Renal pelvis (tissue), 4 donors: ENCODE results near the gene OR4F6. TPM values are rescaled to one million over a fixed set of nuclear protein-coding genes. Genes with fewer than 3 reads are reported as not detected.

ENCODE experiments used
- DNase-seq: peaks from one replicate; pipeline ENCODE4 v3.0.0-alpha.2; 2013
- polyA plus RNA-seq, 3 donors: library from polyadenylated mRNA; unstranded; fragments of 120-200 nt; gene quantifications; one replicate each; pipeline ENCODE4 v1.2.1, GENCODE V29; 2013; ENCODE audit not compliant: insufficient read length in 3 of 3

The OR4F6 gene
- polyA plus RNA-seq, 3 donors: not detected

DNA sequence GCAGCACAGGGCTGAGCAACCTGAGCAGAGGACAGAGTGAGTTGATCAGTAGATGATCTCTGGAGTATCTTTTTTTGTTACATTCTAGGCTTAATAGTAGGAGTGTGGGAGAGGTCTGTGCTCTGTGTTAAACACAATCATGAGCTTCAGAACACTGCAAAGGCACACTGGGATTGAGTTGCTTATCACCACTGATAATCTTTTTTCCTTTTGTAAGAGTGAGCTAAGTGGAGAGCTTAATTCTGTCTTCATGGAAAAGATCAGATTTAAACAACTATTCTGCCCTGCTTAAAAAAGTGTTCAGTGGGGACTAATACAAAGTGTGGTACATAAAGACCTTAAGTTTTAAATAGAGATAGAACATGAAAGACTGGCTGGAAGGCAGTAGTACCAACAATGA is 1.1 kb downstream of the OR4F6 start:
- no peak for DNase-seq

DNA sequence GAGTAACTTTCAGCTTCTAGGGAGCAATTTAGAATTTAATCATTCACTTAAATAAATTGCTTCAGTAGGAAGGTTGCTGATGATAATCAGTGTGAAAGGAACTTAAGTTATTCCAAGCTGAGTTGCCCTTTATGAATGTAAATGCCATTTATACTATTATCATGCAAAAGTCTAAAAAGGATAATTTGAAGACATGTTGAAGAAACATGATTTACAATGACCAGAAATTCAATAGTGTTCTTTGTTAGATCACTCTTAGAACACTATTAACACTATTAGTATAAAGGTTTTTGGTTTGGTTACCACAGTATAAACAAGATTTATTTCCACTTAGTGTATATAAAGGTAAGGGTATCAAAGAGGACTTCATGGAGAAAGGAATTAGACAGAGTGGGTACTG is 1.6 kb downstream of the OR4F6 start:
- no peak for DNase-seq

DNA sequence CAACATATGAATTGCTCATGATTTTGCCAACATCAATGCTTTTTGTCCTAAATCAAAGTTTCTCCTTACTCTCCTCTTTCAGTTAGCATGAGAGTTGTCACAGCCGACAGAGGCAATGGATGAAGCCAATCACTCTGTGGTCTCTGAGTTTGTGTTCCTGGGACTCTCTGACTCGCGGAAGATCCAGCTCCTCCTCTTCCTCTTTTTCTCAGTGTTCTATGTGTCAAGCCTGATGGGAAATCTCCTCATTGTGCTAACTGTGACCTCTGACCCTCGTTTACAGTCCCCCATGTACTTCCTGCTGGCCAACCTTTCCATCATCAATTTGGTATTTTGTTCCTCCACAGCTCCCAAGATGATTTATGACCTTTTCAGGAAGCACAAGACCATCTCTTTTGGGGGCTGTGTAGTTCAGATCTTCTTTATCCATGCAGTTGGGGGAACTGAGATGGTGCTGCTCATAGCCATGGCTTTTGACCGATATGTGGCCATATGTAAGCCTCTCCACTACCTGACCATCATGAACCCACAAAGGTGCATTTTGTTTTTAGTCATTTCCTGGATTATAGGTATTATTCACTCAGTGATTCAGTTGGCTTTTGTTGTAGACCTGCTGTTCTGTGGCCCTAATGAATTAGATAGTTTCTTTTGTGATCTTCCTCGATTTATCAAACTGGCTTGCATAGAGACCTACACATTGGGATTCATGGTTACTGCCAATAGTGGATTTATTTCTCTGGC is 2.5 kb downstream of the OR4F6 start:
- DNase-seq: no peak

DNA sequence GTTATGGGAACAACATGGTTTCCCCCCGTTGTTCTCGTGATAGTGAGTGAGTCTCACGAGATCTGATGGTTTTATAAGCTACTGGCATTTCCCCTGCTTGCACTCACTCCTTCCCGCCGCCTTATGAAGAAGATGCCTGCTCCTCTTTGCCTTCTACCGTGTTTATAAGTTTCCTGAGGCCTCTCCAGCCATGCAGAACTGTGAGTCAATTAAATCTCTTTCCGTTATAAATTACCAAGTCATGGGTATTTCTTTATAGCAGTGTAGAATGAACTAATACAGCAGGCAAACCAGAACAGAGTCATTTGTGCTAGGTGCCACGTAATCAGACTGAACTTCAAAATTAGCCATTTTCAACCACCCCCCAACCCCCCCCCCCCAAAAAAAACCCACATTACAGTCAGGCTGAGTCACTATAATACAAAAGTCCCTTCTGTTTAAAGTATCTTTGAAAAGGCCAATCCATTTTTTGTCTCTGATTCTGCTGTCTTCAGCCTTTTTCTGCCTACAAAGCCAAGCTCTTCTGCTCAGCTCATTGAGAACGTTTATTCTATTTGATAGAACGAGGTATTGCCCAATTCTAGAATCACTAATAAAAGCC is 4.1 kb downstream of the OR4F6 start:
- no peak for DNase-seq

DNA sequence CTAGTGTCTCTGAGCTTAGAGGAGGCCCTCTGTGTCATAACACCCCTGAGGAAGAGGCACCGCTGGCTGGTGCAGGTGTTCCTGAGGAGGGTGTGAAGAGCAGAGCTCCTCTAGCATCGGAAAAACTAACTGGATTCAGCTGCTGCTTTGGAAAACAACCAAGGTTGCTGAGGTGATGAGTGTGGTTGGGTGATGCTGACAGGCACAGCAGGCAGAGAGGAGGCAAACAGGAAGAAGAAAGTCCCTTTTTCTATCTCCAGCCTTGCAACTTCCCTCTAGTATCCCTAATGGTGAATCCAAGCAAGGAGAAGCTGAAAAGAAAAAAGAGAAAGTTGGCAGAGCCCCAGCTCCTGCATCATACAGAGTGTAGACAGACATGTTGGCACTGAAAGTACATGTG is 4.9 kb downstream of the OR4F6 start:
- DNase-seq: no peak

DNA sequence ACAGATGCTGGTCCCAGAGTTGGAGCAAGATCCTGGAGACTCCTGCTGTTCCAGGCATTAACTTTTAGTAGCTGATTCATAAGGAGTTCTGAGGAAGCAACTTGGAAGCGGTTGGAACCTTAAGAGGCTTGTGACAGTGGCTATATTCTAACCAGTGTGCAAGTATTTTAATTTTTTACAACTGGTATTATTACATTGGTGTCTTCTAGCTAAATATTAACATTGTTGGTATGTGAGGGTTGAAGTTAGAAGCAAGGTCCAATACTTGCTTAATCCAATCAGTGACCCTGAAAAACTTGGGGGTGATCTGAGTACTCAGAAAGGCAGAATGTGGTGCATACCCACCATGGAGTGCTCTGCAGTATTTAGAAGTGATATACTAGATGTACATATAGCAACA is 7.1 kb downstream of the OR4F6 start:
- no peak for DNase-seq

DNA sequence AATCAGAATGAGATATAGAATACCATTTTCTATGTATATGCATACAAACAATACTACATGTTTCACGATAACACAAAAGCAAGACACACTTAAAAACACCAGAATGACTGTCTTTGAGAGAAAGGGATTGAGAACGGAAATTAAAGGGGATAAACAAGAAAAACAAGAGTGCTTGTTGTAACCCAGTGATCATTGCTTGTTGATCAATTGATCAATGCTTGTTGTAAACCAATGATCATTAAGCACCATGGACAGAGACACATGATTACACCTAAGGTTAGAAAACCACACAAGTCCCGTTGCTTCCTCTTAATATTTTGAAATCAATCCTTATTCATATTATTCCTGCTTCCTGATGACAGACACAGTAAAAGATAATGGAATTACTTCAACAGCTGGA is 7.6 kb downstream of the OR4F6 start:
- DNase-seq: peak; percentile 10

DNA sequence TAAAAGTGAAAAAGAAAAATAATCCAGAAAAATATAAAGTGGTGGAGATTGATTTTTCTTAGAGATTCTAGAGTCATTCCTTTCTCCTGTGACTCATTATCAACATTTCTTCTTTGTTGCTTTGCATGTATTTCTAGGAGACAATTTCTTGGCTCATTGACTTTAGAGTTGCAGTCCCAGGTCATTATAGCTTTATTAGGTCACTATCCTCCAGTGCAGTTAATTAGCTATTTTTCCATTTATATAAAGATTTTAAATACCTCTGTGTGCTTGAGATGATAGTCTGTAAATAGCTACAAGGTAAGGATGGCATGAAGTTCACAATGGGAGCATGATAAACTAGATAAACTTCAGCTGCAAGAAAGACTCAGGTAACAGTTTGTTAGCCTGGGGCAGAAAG is 8.6 kb downstream of the OR4F6 start, which contains the start of gene OR4F15:
OR4F15 (plus strand) TSS at position 301 of the 400 bp plus-strand sequence. CDS start 5,985 bp downstream, outside the sequence.
- DNase-seq: no peak

DNA sequence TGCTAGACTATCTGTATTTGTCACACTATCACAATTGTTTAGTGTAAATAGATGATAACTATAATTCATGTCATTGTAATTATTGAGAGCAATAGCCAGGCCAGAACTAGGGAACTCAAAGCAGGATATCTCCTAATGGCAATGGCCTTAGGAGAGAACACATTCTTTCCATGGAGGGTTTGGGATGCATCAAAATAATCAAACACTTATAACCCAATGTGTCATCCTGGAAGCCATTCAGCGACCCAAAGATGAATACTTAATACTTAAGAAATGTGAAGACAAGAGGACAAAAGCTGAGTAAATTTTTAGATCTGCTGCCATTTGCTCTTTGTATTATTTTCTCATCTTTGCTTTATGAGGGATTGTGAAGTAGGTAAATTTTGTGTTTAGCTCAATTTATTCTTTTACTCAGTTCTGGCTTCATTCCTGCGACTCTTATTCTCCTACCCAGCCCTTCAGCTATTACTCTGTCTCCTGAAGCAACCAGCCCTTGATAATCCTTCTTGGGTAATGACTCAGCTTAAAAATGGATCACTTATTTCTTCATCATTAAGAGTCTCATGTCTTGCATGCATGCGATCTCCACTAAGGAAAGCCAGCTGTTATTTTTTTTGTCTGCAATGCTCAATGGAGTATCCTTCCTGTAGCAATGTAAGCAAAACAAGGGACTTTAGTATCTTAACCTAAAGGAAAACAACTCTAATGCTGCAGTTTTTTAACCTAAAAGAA is 10.7 kb downstream of the OR4F6 start:
- no peak for DNase-seq

DNA sequence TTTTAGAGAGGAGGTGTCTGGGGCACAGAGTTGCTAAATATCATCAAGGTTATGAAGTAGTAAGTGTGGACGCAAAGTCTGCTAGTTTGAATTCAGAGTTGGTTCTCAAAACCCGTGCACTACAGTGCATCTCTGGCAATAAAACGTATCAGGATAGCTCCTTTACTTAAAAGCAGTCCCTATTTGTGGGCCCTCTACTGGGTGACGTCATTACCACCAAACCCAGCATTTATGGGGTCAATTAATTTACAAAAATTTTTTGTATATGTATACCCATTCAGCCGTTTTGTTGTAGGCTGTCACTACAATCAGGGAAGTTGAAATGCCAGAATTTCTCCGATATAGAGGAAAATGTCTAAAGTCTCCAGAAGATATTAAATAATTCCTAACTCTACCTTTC is 17.5 kb downstream of the OR4F6 start:
- DNase-seq: no peak

DNA sequence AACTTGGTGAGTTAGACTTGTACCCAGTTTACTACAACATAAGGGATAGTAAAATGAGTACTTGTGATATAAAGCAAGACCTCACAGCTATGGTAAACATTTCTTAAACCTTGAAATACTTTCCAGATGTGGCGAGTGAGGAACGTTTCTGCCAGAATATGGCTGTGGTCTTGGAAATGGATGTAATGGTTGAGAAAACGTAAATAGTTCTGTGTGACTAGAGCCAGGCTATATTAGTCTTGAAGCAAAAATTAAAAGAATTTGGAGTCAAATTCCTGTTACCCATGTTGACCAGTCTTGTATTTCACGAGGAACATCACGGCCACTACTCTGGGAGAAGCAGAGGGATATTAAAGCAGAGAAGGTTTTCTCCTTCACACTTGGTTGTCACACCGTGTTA is 23.9 kb downstream of the OR4F6 start:
- no peak for DNase-seq

DNA sequence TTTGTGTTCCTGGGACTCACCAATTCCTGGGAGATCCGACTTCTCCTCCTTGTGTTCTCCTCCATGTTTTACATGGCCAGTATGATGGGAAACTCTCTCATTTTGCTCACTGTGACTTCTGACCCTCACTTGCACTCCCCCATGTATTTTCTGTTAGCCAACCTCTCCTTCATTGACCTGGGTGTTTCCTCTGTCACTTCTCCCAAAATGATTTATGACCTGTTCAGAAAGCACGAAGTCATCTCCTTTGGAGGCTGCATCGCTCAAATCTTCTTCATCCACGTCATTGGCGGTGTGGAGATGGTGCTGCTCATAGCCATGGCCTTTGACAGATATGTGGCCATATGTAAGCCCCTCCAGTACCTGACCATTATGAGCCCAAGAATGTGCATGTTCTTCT is 25.5 kb downstream of the OR4F6 start:
- no peak for DNase-seq

DNA sequence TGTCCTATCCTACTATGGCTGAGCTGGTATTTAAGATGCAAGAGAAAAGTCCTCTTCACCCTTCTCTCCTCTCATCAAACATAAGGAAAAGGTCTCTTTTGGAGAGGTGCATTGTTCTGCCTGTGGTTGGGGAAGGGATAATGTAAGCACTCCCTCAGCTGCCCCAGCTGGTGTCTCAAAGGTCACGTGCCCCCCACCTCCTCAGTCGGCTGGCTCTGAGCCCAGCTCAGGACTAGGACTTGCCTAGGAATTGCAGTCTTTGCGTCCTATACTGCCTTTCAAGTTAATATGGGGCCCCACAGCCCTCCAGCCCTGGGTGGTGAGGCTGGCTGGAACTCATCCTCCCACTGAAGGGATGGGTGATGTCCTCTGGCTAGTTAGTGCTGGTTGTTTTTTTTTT is 38.3 kb downstream of the OR4F6 start:
- DNase-seq: no peak

DNA sequence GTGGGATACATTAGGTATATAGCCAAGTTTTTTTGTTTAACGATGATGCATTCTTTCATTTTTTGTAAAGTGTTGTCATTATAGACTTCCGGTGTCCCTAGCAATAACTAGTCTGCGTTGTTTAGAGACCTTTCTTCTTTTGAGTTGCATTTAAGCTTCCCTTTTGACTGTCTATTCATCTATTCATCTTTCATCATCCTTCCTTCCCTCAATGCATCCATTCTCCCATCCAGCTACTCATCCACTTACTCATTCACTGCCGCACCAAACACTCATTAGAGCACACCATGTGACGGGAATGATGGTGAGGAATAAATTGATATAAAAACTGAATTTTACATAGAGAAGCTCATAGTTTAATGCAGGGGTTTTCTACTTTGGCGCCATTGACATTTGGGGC is 41.6 kb downstream of the OR4F6 start:
- DNase-seq: no peak

DNA sequence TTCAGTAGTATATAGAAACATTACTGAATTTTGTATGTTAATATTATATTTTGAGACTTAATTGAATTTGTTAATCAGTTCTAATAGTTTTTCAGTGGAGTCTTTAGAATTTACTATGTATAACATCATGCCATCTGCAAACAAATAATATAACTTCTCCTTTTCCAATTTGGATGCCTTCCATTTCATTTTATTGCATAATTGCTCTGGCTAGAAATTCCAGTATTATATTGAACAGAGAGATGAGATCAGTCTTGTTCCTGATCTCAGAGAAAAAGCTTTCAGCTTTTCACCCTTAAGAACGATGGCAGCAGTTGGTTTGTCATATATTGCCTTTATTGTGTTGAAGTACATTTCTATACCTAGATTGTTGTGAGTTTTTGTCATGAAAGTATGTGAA is 49.0 kb downstream of the OR4F6 start:
- DNase-seq: no peak

Other genes starting within 250 kb of the OR4F6 start
- 10 to 100 TPM; 57.6 to 62.4 (median 60.4) TPM for gene TM2D3, start 151.1 kb upstream of the OR4F6 start, polyA plus RNA-seq
- 10 to 100 TPM; 19.4 to 23.1 (median 20.3) TPM for gene TARS3, start 79.0 kb upstream of the OR4F6 start, polyA plus RNA-seq
- gene OR4F15, start 8.7 kb downstream of the OR4F6 start, polyA plus RNA-seq: under 1 TPM in 1 of 3 donors, not detected in 2; 0.04 TPM